ENCODE measurements around the gene SPHK1.

SPHK1 gene

GRCh38 chr17:76384987-76385891 is 830 bp downstream of the SPHK1 start:
- DNase-seq = peak in 2 of 6 experiments; percentile 19 to 35

- peak; percentile 57 to 83 (median 73) for DNase-seq
These were observed 1.7 kb downstream of the SPHK1 start for GRCh38 chr17:76385892-76386786.

- no peak for DNase-seq
These were observed 2.8 kb downstream of the SPHK1 start for GRCh38 chr17:76386966-76387765.

GRCh38 chr17:76388966-76389888 is 4.8 kb downstream of the SPHK1 start:
- no peak for DNase-seq

- no peak for DNase-seq
These were observed 5.6 kb downstream of the SPHK1 start for GRCh38 chr17:76390003-76390421.

- DNase-seq = no peak
These were observed 6.8 kb downstream of the SPHK1 start for GRCh38 chr17:76391200-76391715.

GRCh38 chr17:76394166-76394565 is 9.8 kb downstream of the SPHK1 start:
- no peak for DNase-seq

- DNase-seq = no peak
These were observed 11.6 kb downstream of the SPHK1 start for GRCh38 chr17:76395980-76396379.

GRCh38 chr17:76397184-76397583 is 12.8 kb downstream of the SPHK1 start:
- no peak for DNase-seq

GRCh38 chr17:76397687-76398522 is 13.5 kb downstream of the SPHK1 start:
- DNase-seq = peak; percentile 40 to 84 (median 77)

GRCh38 chr17:76398523-76399174 is 14.2 kb downstream of the SPHK1 start:
- DNase-seq = no peak

GRCh38 chr17:76399175-76400172 is 15.1 kb downstream of the SPHK1 start:
- no peak for DNase-seq

- DNase-seq = no peak
These were observed 18.3 kb downstream of the SPHK1 start for GRCh38 chr17:76402711-76403110.

GRCh38 chr17:76404256-76404655 is 19.8 kb downstream of the SPHK1 start:
- DNase-seq = no peak

- DNase-seq = no peak
These were observed 20.7 kb downstream of the SPHK1 start for GRCh38 chr17:76404976-76405563.

GRCh38 chr17:76405607-76405966 is 21.2 kb downstream of the SPHK1 start:
- DNase-seq = no peak

GRCh38 chr17:76405967-76406647 is 21.7 kb downstream of the SPHK1 start:
- no peak for DNase-seq

GRCh38 chr17:76407509-76407908 is 23.1 kb downstream of the SPHK1 start:
- no peak for DNase-seq

All from stimulated activated naive CD4-positive, alpha-beta T cell (primary cell).